Gastrocnemius medialis (tissue), 4 donors: Measurements from ENCODE around the gene PCDHAC1.

Experiments used
- POLR2A ChIP-seq, 2 donors: fragments of 450-650 bp; IDR thresholded peaks; one replicate each; pipeline ENCODE4 v1.6.1; 2017; ENCODE audit warnings: antibody characterized with exemption in 2 of 2, mild to moderate bottlenecking in 2 of 2, moderate library complexity in 2 of 2
- TF ChIP-seq, protein P1 (sequence below), 5 experiments: fragments of 450-650 bp in 3 of 5; fragments of 200-600 bp in 2 of 5; sonication (generic) in 2 of 5; IDR thresholded peaks in 4 of 5; conservative IDR thresholded peaks in 1 of 5; 1 replicate in 4 of 5; 2 replicates in 1 of 5; pipeline ENCODE4 v1.5.1; 2016 to 2019; ENCODE audit warnings: antibody characterized with exemption in 5 of 5, mild to moderate bottlenecking in 3 of 5, moderate library complexity in 3 of 5

DNA sequence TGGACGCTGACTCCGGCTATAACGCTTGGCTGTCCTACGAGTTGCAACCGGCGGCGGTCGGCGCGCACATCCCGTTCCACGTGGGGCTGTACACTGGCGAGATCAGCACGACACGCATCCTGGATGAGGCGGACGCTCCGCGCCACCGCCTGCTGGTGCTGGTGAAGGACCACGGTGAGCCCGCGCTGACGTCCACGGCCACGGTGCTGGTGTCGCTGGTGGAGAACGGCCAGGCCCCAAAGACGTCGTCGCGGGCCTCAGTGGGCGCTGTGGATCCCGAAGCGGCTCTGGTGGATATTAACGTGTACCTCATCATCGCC, 48.9 kb upstream of the PCDHAC1 start:
- TF ChIP-seq, protein P1, sequence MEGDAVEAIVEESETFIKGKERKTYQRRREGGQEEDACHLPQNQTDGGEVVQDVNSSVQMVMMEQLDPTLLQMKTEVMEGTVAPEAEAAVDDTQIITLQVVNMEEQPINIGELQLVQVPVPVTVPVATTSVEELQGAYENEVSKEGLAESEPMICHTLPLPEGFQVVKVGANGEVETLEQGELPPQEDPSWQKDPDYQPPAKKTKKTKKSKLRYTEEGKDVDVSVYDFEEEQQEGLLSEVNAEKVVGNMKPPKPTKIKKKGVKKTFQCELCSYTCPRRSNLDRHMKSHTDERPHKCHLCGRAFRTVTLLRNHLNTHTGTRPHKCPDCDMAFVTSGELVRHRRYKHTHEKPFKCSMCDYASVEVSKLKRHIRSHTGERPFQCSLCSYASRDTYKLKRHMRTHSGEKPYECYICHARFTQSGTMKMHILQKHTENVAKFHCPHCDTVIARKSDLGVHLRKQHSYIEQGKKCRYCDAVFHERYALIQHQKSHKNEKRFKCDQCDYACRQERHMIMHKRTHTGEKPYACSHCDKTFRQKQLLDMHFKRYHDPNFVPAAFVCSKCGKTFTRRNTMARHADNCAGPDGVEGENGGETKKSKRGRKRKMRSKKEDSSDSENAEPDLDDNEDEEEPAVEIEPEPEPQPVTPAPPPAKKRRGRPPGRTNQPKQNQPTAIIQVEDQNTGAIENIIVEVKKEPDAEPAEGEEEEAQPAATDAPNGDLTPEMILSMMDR (IDR thresholded peaks at IDR 0.05 in 4 of 5, conservative IDR thresholded peaks at IDR 0.05 in 1 of 5), result no peak
- no peak for TF ChIP-seq POLR2A (IDR thresholded peaks at IDR 0.05)
